T-cell (primary cell): ENCODE data around the gene MEOX1. TPM values are rescaled to one million over a fixed set of nuclear protein-coding genes. Genes with fewer than 3 reads are reported as not detected.

ENCODE experiments used
- ATAC-seq, 4 experiments: fragments of 200-7000 bp in 3 of 4; fragments of 150-1000 bp in 1 of 4; cut with Tn5 transposase; replicated peaks in 1 of 4; 1 replicate in 3 of 4; 2 replicates in 1 of 4; pipeline ENCODE4 v1.10.0; 2021; ENCODE audit warnings: moderate library complexity in 3 of 4, mild to moderate bottlenecking in 2 of 4, moderate number of reproducible peaks in 1 of 4
- CTCF ChIA-PET, 2 donors: fragments of 300-600 bp; sonication (Branson Sonifier 250); formaldehyde crosslinking; loops; one replicate each; lab custom pipeline; 2022; ENCODE audit warnings: antibody characterized with exemption in 2 of 2; lab: Charles Lee
- POLR2A ChIA-PET, 2 donors: fragments of 300-600 bp; sonication (Branson Sonifier 250); formaldehyde crosslinking; loops; one replicate each; lab custom pipeline; 2022; ENCODE audit warnings: antibody characterized with exemption in 2 of 2; lab: Charles Lee
- DNase-seq, 35 experiments: peaks; one replicate each; pipeline versions ENCODE4 v3.0.0 to v3.0.0-alpha.2; 2013 to 2023
- H3K27ac ChIP-seq: one replicate; pipeline ENCODE4 v1.5.1; 2013; ENCODE audit warnings: low read length
- H3K27me3 ChIP-seq, 2 experiments: replicated peaks in 1 of 2; 1 replicate in 1 of 2; 2 replicates in 1 of 2; pipeline versions ENCODE4 v1.6.1 to v1.7.0; 2013; ENCODE audit warnings: low read length in 1 of 2, mixed read lengths in 1 of 2; ENCODE audit not compliant: control insufficient read depth in 2 of 2, insufficient read depth in 2 of 2; ENCODE audit errors: extremely low read depth in 1 of 2
- H3K36me3 ChIP-seq, 2 donors: 1 replicate in 1 of 2; 2 replicates in 1 of 2; pipeline versions ENCODE4 v1.6.1 to v1.7.0; 2013; ENCODE audit warnings: low read length in 1 of 2; ENCODE audit not compliant: control insufficient read depth in 2 of 2, insufficient read depth in 1 of 2; ENCODE audit errors: extremely low read depth in 1 of 2
- H3K4me1 ChIP-seq, 2 experiments: 1 replicate in 1 of 2; 2 replicates in 1 of 2; pipeline versions ENCODE4 v1.6.1 to v1.7.0; 2013; ENCODE audit warnings: low read length in 2 of 2, mixed read lengths in 1 of 2; ENCODE audit not compliant: insufficient read depth in 2 of 2, control insufficient read depth in 1 of 2; ENCODE audit errors: extremely low read depth in 1 of 2
- H3K4me3 ChIP-seq, 2 donors: 1 replicate in 1 of 2; 2 replicates in 1 of 2; pipeline versions ENCODE4 v1.5.1 to v1.7.0; 2013; ENCODE audit warnings: mild to moderate bottlenecking in 2 of 2, low read length in 1 of 2, moderate library complexity in 1 of 2; ENCODE audit not compliant: control insufficient read depth in 1 of 2; ENCODE audit errors: extremely low read depth in 1 of 2
- H3K9me3 ChIP-seq: 2 replicates; pipeline ENCODE4 v1.7.0; 2013
- H3K27ac Mint-ChIP-seq, 2 donors: one replicate each; pipeline ENCODE4 v1.8.0; 2020 to 2021; ENCODE audit warnings: mild to moderate bottlenecking in 2 of 2, mixed read lengths in 2 of 2
- H3K27me3 Mint-ChIP-seq, 2 donors: one replicate each; pipeline ENCODE4 v1.8.0; 2021 to 2022; ENCODE audit warnings: mixed read lengths in 2 of 2
- H3K36me3 Mint-ChIP-seq: one replicate; pipeline ENCODE4 v1.8.0; 2021; ENCODE audit warnings: mixed read lengths
- H3K4me1 Mint-ChIP-seq, 3 donors: one replicate each; pipeline ENCODE4 v1.8.0; 2020 to 2022; ENCODE audit warnings: mixed read lengths in 3 of 3, mild to moderate bottlenecking in 1 of 3
- H3K4me3 Mint-ChIP-seq, 3 donors: one replicate each; pipeline ENCODE4 v1.8.0; 2020 to 2022; ENCODE audit warnings: mild to moderate bottlenecking in 3 of 3, mixed read lengths in 3 of 3, moderate library complexity in 3 of 3
- H3K9me3 Mint-ChIP-seq, 3 donors: one replicate each; pipeline ENCODE4 v1.8.0; 2020 to 2022; ENCODE audit warnings: mixed read lengths in 3 of 3
- WGBS: methylation state at CpG from one replicate; pipeline ENCODE4 v1.1.5; 2013; ENCODE audit warnings: missing lambda C conversion rate; ENCODE audit not compliant: insufficient coverage; 5-methylcytosine and 5-hydroxymethylcytosine counted together
- total RNA-seq, 35 experiments: library from RNA in 6 of 35; stranded (reverse) in 6 of 35; fragments of 120-200 nt in 1 of 35; gene quantifications; one replicate each; pipeline versions ENCODE4 v1.2.1 to v1.2.4 and lab custom pipeline; 2013 to 2026

MEOX1 gene
- total RNA-seq, 5 donors from 2014 or later (not counting 1 experiment from before 2014, with no cell fraction given), result 2.9 to 5.5 (median 3.6) TPM

- H3K4me3 Mint-ChIP-seq, result no peak overlapping the region
- no CpG with 5 or more reads among the region's 3 CpGs for WGBS
- H3K36me3 Mint-ChIP-seq, result no peaks in the 10 kb centered on the region
- Histone ChIP-seq H3K9me3 (no peaks in the 10 kb centered on the region), H3K36me3 (no peaks in the 10 kb centered on the region), H3K4me3 (no peak overlapping the region), H3K27ac (no peak overlapping the region), H3K4me1 (peaks cover 0 to 7% of the 10 kb centered on the region in 2 experiments), H3K27me3 (peaks cover 0 to 13% of the 10 kb centered on the region in 2 experiments)
- peaks cover 14 to 18% of the 10 kb centered on the region in 2 donors for H3K27me3 Mint-ChIP-seq
- H3K4me1 Mint-ChIP-seq, result peaks cover 8 to 13% (median 8%) of the 10 kb centered on the region in 3 donors
- no peaks in the 10 kb centered on the region for H3K9me3 Mint-ChIP-seq
- ChIA-PET CTCF (interaction anchor here in 1 of 2 donors (0.6 to 0.7 kb wide), 4 partner anchors 204 to 1274 kb away, joined by 3 to 5 read pairs (median 4); no protein-coding TSS in a partner anchor), POLR2A (no interaction called here)
- DNase-seq (no peak), ATAC-seq (no peak)
- no peak overlapping the region for H3K27ac Mint-ChIP-seq
Measured at GRCh38 chr17:43676471-43676870, 14.7 kb upstream of the MEOX1 start.

- H3K36me3 ChIP-seq, result no peaks in the 10 kb centered on the region
- H3K4me1 Mint-ChIP-seq, result peaks cover 12 to 18% (median 15%) of the 10 kb centered on the region in 3 donors
- ChIA-PET POLR2A (no interaction called here), CTCF (interaction anchor here (0.6 to 4.0 kb wide), 7 partner anchors 10 to 798 kb away, joined by 3 to 27 read pairs (median 4); no protein-coding TSS in a partner anchor)
- H3K27me3 ChIP-seq, result peaks cover 0 to 10% of the 10 kb centered on the region in 2 experiments
- H3K9me3 ChIP-seq, result no peaks in the 10 kb centered on the region
- no peak overlapping the region for H3K4me3 ChIP-seq
- H3K36me3 Mint-ChIP-seq, result no peaks in the 10 kb centered on the region
- ATAC-seq (no peak), DNase-seq (no peak)
- no peaks in the 10 kb centered on the region for H3K9me3 Mint-ChIP-seq
- H3K4me1 ChIP-seq, result peaks cover 0 to 16% of the 10 kb centered on the region in 2 experiments
- WGBS, result 84% methylated on average over 4 of the region's 5 CpGs
- no peak overlapping the region for H3K4me3 Mint-ChIP-seq
- H3K27ac Mint-ChIP-seq, result no peak overlapping the region
- H3K27me3 Mint-ChIP-seq, result peaks cover 7 to 13% of the 10 kb centered on the region in 2 donors
- H3K27ac ChIP-seq, result no peak overlapping the region
Measured at GRCh38 chr17:43674394-43674793, 12.7 kb upstream of the MEOX1 start.

- peak; percentile 56 to 68 (median 66) for ATAC-seq
- no peaks in the 10 kb centered on the region for H3K9me3 Mint-ChIP-seq
- H3K27ac ChIP-seq, result no peak overlapping the region
- WGBS, result 65% methylated on average over 9 of the region's 14 CpGs
- H3K4me3 Mint-ChIP-seq, result no peak overlapping the region
- H3K36me3 ChIP-seq, result no peaks in the 10 kb centered on the region
- H3K27me3 Mint-ChIP-seq, result peaks cover 7 to 13% of the 10 kb centered on the region in 2 donors
- peaks cover 0 to 4% of the 10 kb centered on the region in 2 experiments for H3K27me3 ChIP-seq
- no peak overlapping the region for H3K4me3 ChIP-seq
- peaks cover 12 to 18% (median 15%) of the 10 kb centered on the region in 3 donors for H3K4me1 Mint-ChIP-seq
- H3K36me3 Mint-ChIP-seq, result no peaks in the 10 kb centered on the region
- H3K27ac Mint-ChIP-seq, result no peak overlapping the region
- DNase-seq, result peak; percentile 13 to 82 (median 62)
- no peaks in the 10 kb centered on the region for H3K9me3 ChIP-seq
- CTCF ChIA-PET, result interaction anchor here (0.5 to 4.0 kb wide), 13 partner anchors 10 to 797 kb away, joined by 3 to 27 read pairs (median 4); no protein-coding TSS in a partner anchor
- H3K4me1 ChIP-seq, result peaks cover 0 to 16% of the 10 kb centered on the region in 2 experiments
- POLR2A ChIA-PET, result interaction anchor here in 1 of 2 donors (0.5 kb wide), 1 partner anchor 13 kb away, joined by 4 read pairs; no protein-coding TSS in a partner anchor
Measured at GRCh38 chr17:43673516-43674323, 12.0 kb upstream of the MEOX1 start.

- no peak overlapping the region for H3K27ac ChIP-seq
- peaks cover 0 to 9% of the 10 kb centered on the region in 2 experiments for H3K4me1 ChIP-seq
- H3K9me3 ChIP-seq, result no peaks in the 10 kb centered on the region
- Mint-ChIP-seq H3K36me3 (no peaks in the 10 kb centered on the region), H3K4me1 (peaks cover 7 to 11% (median 10%) of the 10 kb centered on the region in 3 donors), H3K4me3 (no peak overlapping the region), H3K9me3 (no peaks in the 10 kb centered on the region), H3K27me3 (peaks cover 2 to 13% of the 10 kb centered on the region in 2 donors), H3K27ac (no peak overlapping the region)
- no peak overlapping the region for H3K4me3 ChIP-seq
- no CpG with 5 or more reads among the region's 3 CpGs for WGBS
- ChIA-PET CTCF (interaction anchor here in 1 of 2 donors (4.0 kb wide), 1 partner anchor 95 kb away, joined by 27 read pairs; no protein-coding TSS in a partner anchor), POLR2A (no interaction called here)
- DNase-seq, result no peak
- no peak for ATAC-seq
- no peaks in the 10 kb centered on the region for H3K27me3 ChIP-seq
- no peaks in the 10 kb centered on the region for H3K36me3 ChIP-seq
Measured at GRCh38 chr17:43671755-43672519, 10.2 kb upstream of the MEOX1 start.

GRCh38 chr17:43671031-43671692, 9.4 kb upstream of the MEOX1 start:
- no peak for ATAC-seq
- WGBS, result no CpG with 5 or more reads among the region's 6 CpGs
- H3K27me3 Mint-ChIP-seq, result peaks cover 2 to 13% of the 10 kb centered on the region in 2 donors
- H3K9me3 Mint-ChIP-seq, result no peaks in the 10 kb centered on the region
- H3K4me1 ChIP-seq, result peaks cover 0 to 9% of the 10 kb centered on the region in 2 experiments
- no peaks in the 10 kb centered on the region for H3K9me3 ChIP-seq
- peaks cover 7 to 12% (median 11%) of the 10 kb centered on the region in 3 donors for H3K4me1 Mint-ChIP-seq
- no peaks in the 10 kb centered on the region for H3K36me3 ChIP-seq
- no peak overlapping the region for H3K27ac ChIP-seq
- H3K36me3 Mint-ChIP-seq, result no peaks in the 10 kb centered on the region
- DNase-seq, result no peak
- ChIA-PET POLR2A (no interaction called here), CTCF (interaction anchor here in 1 of 2 donors (4.0 kb wide), 1 partner anchor 94 kb away, joined by 27 read pairs; no protein-coding TSS in a partner anchor)
- H3K27me3 ChIP-seq, result no peaks in the 10 kb centered on the region
- H3K4me3 ChIP-seq, result no peak overlapping the region
- H3K4me3 Mint-ChIP-seq, result no peak overlapping the region
- no peak overlapping the region for H3K27ac Mint-ChIP-seq
